GM20431 (cell line): ENCODE data around the gene RING1.

Experiments
- in situ Hi-C: fragments of 300-500 bp; cut with MseI, MboI; formaldehyde crosslinking; loops from one replicate; pipeline ENCODE4 v1.15.0; 2020; ENCODE audit warnings: low sequenced_read_pairs; ENCODE audit not compliant: unreplicated experiment

RING1 gene

DNA sequence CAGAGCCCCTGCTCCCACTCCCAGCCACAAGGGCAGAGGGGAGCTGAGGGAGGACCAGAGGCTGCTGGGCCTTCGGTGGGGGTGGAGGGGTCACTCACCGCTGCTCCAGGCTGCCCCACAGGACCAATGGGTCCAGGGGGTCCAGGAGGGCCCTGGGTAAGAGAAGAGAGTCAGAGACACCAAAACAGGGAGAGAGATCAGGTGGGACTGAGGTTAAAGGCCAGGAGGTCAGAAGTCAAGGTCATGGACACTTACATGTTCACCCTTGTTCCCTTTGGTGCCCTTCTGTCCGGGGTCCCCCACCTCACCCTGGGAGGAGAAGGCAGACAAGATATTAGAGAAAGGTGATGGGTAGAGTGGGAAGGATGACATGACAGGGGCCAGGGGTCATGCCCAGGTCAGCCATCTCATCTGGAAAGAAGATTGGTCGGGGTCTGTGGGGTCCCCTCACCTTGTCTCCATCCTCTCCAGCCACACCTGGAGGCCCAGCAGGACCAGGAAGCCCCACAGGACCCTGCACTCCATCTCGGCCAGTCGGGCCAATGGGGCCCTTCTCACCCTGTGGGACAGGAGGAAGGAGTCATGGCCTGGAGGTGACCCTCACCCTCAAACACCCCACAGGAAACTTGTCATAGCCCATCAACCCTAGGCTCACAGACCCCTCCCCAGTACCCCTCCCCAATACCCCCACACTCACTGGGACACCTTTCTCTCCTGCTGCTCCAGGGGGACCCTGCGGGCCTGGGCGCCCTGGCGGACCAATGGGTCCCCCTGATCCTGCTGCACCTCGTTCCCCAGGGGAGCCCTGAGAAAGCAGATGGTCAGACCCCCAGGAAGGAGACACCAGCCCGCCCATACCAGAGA, 37.1 kb upstream of the RING1 start:
- in situ Hi-C loops, result no loop called here

DNA sequence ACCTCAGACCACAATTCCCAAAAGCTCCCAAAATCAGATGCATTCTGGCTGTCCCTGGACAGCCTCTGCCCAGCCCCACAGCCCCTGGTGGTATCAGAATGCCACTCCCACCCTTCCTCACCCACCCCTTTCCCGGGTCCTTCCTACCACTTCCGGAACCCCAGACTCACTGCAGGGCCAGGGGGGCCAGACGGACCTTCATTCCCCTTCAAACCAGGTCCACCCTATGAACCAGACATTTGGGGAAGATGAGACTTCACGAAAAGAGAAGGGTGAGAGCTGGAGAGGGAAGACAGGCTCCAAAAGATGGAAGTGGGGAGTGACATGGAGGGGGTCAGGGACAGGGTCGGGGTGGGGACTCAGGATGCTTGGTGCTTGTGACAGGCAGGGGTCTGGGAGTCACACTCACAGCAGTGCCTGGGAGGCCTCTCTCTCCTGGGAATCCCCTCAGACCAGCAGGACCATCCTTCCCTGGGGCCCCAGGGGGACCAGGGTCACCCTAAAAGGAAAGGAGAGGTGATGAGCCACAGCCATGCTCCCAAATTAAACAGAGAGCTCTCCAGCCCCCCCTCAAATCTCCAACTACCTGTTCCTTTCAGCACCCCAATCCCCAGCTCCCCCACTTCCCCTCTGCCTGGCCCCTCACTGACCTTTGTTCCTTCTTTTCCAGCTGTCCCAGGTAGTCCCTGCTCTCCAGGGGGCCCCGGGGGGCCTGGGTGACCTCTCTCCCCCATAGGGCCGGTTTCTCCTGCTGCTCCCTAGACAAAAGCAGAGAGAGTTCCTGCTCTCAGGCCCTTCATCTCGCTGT, 36.2 kb upstream of the RING1 start:
- in situ Hi-C loops, result no loop called here

- in situ Hi-C loops, result no loop called here
Measured at GRCh38 chr6:33172688-33173534, 35.4 kb upstream of the RING1 start.

DNA sequence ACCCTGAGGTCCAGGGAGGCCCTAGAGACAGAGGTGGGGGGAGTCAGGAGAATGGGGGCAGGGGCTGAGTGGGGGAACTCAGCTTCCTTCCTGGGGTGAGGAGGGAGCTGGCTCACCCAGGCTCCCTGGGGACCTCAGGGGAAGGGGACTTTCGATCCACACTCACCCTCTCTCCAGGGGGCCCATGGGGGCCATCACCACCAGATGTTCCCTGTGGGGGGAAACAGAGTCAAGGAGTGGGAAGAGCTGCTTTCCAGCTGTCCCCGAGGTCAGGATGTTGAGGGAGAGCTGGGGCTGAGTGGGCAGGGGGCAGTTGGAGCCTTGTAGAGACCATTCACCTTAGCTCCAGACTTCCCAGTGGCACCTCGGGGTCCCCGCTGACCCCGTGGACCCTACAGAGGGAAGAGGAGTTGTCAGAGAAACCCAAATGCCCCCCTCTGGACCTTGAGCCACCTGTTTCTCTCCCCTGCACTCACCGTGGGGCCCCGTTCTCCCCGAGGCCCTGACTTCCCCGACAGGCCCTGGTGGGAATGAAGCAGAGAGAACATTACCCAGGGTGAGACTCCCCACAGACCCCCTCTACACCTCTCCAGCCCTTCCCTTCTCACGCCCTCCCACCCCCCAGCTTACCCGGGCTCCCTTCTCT, 34.6 kb upstream of the RING1 start:
- in situ Hi-C loops, result no loop called here

DNA sequence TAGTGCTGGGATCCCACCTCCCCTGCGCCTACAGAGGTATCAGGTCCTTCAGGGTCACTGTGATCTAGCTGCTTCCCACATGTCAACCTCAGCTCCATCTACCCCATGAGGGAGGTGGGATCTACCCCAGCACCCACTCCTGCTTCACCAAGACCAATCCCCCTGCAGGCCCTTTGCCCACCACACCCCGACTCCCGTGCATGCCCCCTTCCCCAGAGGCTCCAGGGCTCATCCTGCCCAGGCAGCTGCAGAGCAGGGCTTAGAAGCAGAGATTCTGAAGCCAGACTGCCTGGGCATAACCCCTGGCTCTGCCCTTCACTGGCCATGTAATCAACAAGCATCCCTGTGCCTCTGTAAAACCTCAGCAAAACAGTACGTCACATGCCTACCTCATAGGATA, 33.5 kb upstream of the RING1 start:
- in situ Hi-C loops, result no loop called here

GRCh38 chr6:33175436-33176069, 32.7 kb upstream of the RING1 start:
- in situ Hi-C loops, result no loop called here

DNA sequence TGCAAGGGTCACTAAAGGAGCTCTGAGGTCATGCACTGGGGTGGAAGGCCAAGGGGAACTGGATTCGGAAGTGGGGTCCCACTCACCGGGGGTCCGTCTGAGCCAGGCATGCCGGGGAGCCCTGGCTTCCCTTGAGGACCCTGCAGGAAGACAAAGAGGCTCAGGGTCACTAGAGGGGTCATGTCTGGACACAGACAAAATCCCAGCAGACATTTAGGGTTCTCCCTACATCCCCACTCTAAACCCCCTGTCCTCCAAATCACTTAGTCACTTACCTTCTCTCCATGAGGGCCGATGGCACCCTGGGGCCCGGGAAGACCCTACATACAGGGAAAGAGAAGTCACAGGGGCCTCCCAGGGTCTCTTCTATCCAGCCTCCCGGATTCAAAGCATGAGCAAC, 31.4 kb upstream of the RING1 start:
- in situ Hi-C loops, result no loop called here

- in situ Hi-C loops, result no loop called here
Measured at GRCh38 chr6:33177552-33178446, 30.5 kb upstream of the RING1 start.

DNA sequence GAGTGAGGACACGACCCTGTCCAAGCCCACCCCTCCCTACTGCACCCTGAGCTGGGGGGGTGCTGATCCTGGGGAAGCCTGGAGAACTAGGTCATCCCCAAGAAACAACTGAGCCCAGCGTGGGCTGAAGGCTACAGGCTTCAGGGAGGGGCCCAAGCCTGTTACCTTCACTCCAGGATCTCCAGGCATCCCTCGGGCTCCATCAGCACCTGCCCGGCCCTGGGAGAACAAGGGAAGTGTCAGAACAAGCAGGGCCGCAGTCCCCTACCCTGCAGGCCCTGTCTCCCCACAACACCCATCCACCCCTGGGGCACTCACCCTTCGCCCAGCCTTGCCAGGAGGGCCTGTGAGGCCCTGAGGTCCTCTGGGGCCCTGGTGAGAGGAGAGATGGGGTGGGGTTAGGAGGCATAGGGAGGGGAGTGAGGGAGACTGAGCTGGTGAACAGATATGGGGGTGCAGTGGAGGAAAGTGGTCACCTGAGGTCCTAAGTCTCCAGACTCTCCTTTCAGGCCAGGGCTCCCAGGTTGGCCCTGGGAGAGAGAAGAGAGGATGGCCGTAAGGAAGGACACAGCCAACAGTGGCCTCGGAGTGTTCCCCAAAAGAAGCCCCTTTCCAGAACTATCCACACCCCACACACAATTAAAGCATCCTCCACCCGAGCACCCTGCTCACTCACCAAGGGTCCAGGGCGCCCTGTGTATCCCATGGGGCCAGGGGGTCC, 29.4 kb upstream of the RING1 start:
- in situ Hi-C loops, result no loop called here

- in situ Hi-C loops, result no loop called here
Measured at GRCh38 chr6:33181141-33181540, 27.2 kb upstream of the RING1 start.

GRCh38 chr6:33183071-33183683, 25.1 kb upstream of the RING1 start:
- in situ Hi-C loops, result no loop called here

GRCh38 chr6:33185190-33185589, 23.1 kb upstream of the RING1 start:
- in situ Hi-C loops, result no loop called here

DNA sequence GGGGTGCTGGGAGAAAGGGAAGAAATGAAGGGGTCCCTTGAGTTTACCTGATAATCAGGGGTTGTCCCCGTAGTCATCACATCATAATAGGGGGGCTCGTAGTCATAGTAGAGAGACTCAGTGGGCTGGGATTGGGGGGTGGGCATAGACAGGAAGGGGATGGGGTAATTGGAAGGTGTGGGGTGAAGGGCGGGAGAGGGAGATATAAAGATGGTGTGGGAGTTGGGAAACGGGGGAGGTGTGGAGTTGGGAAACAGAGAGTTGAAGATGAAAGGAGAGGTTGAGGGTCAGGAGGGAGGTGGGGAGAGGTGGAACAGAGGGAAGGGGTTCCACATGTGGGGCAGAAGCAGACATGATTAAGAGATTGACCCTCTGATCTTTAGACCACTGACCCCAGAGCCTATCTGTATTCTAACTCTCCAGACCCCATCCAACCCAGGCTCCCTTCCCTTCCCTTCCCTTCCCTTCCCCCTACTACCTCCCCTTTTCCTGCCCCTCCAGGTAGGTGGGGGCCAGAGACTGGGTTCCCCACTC, 22.6 kb upstream of the RING1 start:
- in situ Hi-C loops, result no loop called here

GRCh38 chr6:33187809-33188208, 20.5 kb upstream of the RING1 start:
- in situ Hi-C loops, result no loop called here

GRCh38 chr6:33189164-33189563, 19.1 kb upstream of the RING1 start:
- in situ Hi-C loops, result no loop called here

- in situ Hi-C loops, result no loop called here
Measured at GRCh38 chr6:33189625-33190448, 18.5 kb upstream of the RING1 start.
